Kidney (tissue), 14 donors: ENCODE data around the gene SLX9. TPM values are rescaled to one million over a fixed set of nuclear protein-coding genes. Genes with fewer than 3 reads are reported as not detected.

Experiments used
- DNase-seq, 5 donors: peaks; one replicate each; pipeline ENCODE4 v3.0.0-alpha.2; 2013 to 2020
- FAIRE-seq: peaks from 2 replicates; lab custom pipeline; 2012; peaks lifted over from hg19 to GRCh38; lab: Jason Lieb, UNC
- H3K27ac ChIP-seq, 2 donors: one replicate each; pipeline ENCODE4 v1.7.0; 2013; ENCODE audit warnings: low read depth in 2 of 2, low read length in 2 of 2, inconsistent platforms in 1 of 2
- H3K27me3 ChIP-seq: one replicate; pipeline ENCODE4 v1.7.1; 2013; ENCODE audit warnings: low read length, inconsistent platforms; ENCODE audit not compliant: control insufficient read depth, insufficient read depth
- H3K36me3 ChIP-seq, 3 donors: one replicate each; pipeline versions ENCODE4 v1.7.0 to v1.7.1; 2013; ENCODE audit warnings: low read length in 3 of 3, control low read depth in 1 of 3, inconsistent platforms in 1 of 3; ENCODE audit not compliant: insufficient read depth in 3 of 3, control insufficient read depth in 2 of 3
- H3K4me1 ChIP-seq, 3 donors: one replicate each; pipeline versions ENCODE4 v1.7.0 to v1.7.1; 2013; ENCODE audit warnings: low read length in 3 of 3, inconsistent platforms in 1 of 3, low read depth in 1 of 3; ENCODE audit not compliant: control insufficient read depth in 2 of 3, insufficient read depth in 2 of 3
- H3K4me3 ChIP-seq, 3 donors: one replicate each; pipeline versions ENCODE4 v1.7.0 to v1.8.1; 2013; ENCODE audit warnings: low read length in 3 of 3, control low read depth in 1 of 3, inconsistent platforms in 1 of 3
- H3K9ac ChIP-seq, 3 donors: one replicate each; pipeline versions ENCODE4 v1.7.0 to v1.7.1; 2013; ENCODE audit warnings: low read length in 3 of 3, control low read depth in 1 of 3, inconsistent platforms in 1 of 3
- H3K9me3 ChIP-seq, 3 donors: one replicate each; pipeline versions ENCODE4 v1.7.0 to v1.7.1; 2013; ENCODE audit warnings: low read length in 3 of 3, control low read depth in 1 of 3, inconsistent platforms in 1 of 3; ENCODE audit not compliant: control insufficient read depth in 2 of 3, insufficient read depth in 1 of 3
- CTCF ChIP-seq: IDR thresholded peaks from 3 replicates; pipeline ENCODE4 v1.5.1; 2012; ENCODE audit warnings: mild to moderate bottlenecking, moderate library complexity, borderline replicate concordance; ENCODE audit not compliant: insufficient read depth; ENCODE audit errors: extremely low read depth
- intact Hi-C: fragments of 100-400 bp; cut with DNase I; formaldehyde crosslinking; loops from one replicate; pipeline ENCODE4 v1.11.1; 2022
- polyA plus RNA-seq: library from polyadenylated mRNA; stranded (reverse); fragments of 350-450 nt; fragmentation: Illumina TruSeq; extraction: RNeasy Lipid Tissue Mini Kit (QIAGEN cat#74804); gene quantifications from one replicate; pipeline ENCODE4 v1.2.3, GENCODE V29; 2014; ENCODE audit warnings: low read depth, low replicate concordance; ENCODE audit not compliant: insufficient read depth
- total RNA-seq: library from RNA; stranded (reverse); fragmentation: NEBNext Ultra II Directional; extraction: Animal tissue kit (Norgen Biotek cat#: 25700); gene quantifications from one replicate; pipeline ENCODE4 v1.2.1, GENCODE V29; 2021
- donor health status: control.
- donor health status: control.
- donor health status: control.
- donor health status: control.
- donor health status: control.
- donor health status: DM: yes; HTN: yes; CAD: no.
- donor health status: Normal renal cell carcinoma (clear cell type).

Gene SLX9
- total and polyA plus RNA-seq, 2 donors from 2014 or later, result 27.1 to 35.1 TPM

DNA sequence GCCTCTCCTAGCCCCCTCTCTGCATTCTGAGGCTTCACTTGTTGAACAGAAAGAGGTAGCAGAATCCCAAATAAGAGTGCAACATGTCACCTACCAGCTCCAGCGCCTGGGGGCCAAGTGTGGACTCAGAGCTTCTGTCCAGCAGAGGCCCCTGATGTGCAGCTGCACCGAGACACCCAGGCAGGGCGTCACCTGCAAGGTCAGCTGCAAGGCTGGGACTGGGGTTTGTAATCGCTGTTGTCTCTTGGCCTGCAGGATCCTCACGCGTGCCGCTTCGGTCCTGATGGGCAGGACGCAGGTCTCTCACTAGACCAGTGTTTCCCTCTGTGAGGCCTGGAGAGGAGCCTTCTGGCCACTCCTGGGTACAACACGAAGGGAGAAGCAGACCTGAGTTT is 4.3 kb upstream of the SLX9 start:
- Histone ChIP-seq H3K4me3 (no peak overlapping the region), H3K9ac (no peak overlapping the region), H3K27ac (no peak overlapping the region), H3K9me3 (no peaks in the 10 kb centered on the region), H3K36me3 (no peaks in the 10 kb centered on the region), H3K27me3 (peaks cover 4% of the 10 kb centered on the region), H3K4me1 (peaks cover 0 to 18% (median 0%) of the 10 kb centered on the region in 3 donors)
- peak in 1 of 5 donors; percentile 43 for DNase-seq
- no peak for FAIRE-seq
- intact Hi-C loops, result no loop called here
- no peak for TF ChIP-seq CTCF

DNA sequence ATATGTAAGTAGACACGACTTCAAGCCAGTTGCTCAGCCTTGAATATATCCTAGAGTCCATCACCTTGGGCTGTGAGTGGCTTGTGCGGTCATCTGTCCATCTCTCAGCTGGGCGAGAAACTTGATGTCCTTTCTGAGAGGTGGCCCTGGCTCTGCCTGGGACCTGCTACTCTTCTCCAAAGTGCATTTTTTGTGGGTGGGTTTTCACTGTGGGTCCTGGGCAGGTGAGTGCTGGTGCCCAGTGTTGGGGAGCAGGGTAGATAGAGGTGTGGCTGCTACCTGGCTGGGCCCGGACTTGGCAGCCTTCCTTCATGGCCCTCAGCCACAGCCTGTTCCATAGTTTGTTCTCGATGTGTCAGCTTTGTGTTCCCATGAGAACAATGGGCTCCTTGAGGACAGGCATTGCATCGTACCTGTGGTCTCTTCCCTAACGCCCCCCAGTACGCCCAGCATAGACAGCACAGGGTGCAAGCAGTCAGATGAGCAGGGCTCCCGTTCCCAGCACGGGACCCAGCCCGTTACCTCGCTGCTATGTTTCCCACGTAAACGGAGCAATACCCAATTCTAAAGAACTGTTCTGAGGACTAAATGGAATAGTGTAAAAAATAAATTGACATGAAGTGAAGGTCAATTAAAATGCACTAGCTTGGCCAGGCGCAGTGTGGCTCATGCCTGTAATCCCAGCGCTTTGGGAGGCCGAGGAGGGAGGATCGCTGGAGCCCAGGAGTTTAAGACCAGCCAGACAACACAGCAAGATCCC is 877 bp upstream of the SLX9 start:
- Histone ChIP-seq H3K27me3 (no peaks in the 10 kb centered on the region), H3K4me1 (peaks cover 0 to 18% (median 12%) of the 10 kb centered on the region in 3 donors), H3K36me3 (no peaks in the 10 kb centered on the region), H3K27ac (no peak overlapping the region), H3K9me3 (no peaks in the 10 kb centered on the region), H3K9ac (peak overlapping the region in 2 of 3 donors; percentile 55 to 67), H3K4me3 (peak overlapping the region; percentile 57 to 74 (median 59))
- DNase-seq, result peak in 1 of 5 donors; percentile 39
- TF ChIP-seq CTCF, result no peak
- no peak for FAIRE-seq
- intact Hi-C loops, result no loop called here

- H3K9ac ChIP-seq, result peak overlapping the region in 2 of 3 donors; percentile 61 to 78
- no peak for FAIRE-seq
- H3K36me3 ChIP-seq, result peaks cover 0 to 2% (median 0%) of the 10 kb centered on the region in 3 donors
- intact Hi-C loops, result no loop called here
- no peaks in the 10 kb centered on the region for H3K9me3 ChIP-seq
- H3K4me1 ChIP-seq, result peaks cover 0 to 18% (median 12%) of the 10 kb centered on the region in 3 donors
- peak in 1 of 5 donors; percentile 22 for DNase-seq
- H3K27ac ChIP-seq, result peak overlapping the region in 1 of 2 donors; percentile 43
- no peak for TF ChIP-seq CTCF
- H3K27me3 ChIP-seq, result no peaks in the 10 kb centered on the region
- peak overlapping the region; percentile 59 to 93 (median 77) for H3K4me3 ChIP-seq
These were observed 345 bp downstream of the SLX9 start for GRCh38 chr21:44940116-44940631.
